CD14-positive monocyte (primary cell): ENCODE results near the gene KXD1. TPM values are rescaled to one million over a fixed set of nuclear protein-coding genes. Genes with fewer than 3 reads are reported as not detected.
A peak's percentile ranks its signal among the peaks of the same experiment; 100 is the strongest.

Experiments
- DNase-seq, 3 donors: peaks; one replicate each; pipeline ENCODE4 v3.0.0-alpha.2; 2011 to 2022
- H2AFZ ChIP-seq: 2 replicates; pipeline ENCODE4 v1.6.0; 2012; ENCODE audit warnings: mild to moderate bottlenecking, low read depth, low read length, inconsistent platforms; ENCODE audit not compliant: insufficient read depth, poor library complexity, severe bottlenecking
- H3K27ac ChIP-seq, 2 donors: 1 replicate in 1 of 2; 2 replicates in 1 of 2; pipeline ENCODE4 v1.5.1; 2012 to 2013; ENCODE audit warnings: low read length in 2 of 2, control low read depth in 1 of 2, inconsistent platforms in 1 of 2, low read depth in 1 of 2, mild to moderate bottlenecking in 1 of 2
- H3K27me3 ChIP-seq, 2 donors: one replicate each; pipeline versions ENCODE4 v1.6.0 to v1.6.1; 2011 to 2013; ENCODE audit warnings: low read length in 2 of 2; ENCODE audit not compliant: control insufficient read depth in 2 of 2, insufficient read depth in 2 of 2
- H3K36me3 ChIP-seq, 2 donors: replicated peaks in 1 of 2; 1 replicate in 1 of 2; 2 replicates in 1 of 2; pipeline versions ENCODE4 v1.5.1 to v1.6.1; 2012 to 2013; ENCODE audit warnings: low read length in 2 of 2, control low read depth in 1 of 2, inconsistent platforms in 1 of 2, mild to moderate bottlenecking in 1 of 2; ENCODE audit not compliant: insufficient read depth in 2 of 2, control insufficient read depth in 1 of 2
- H3K4me1 ChIP-seq, 2 donors: 1 replicate in 1 of 2; 2 replicates in 1 of 2; pipeline versions ENCODE4 v1.5.1 to v1.6.1; 2012 to 2013; ENCODE audit warnings: low read length in 2 of 2, control low read depth in 1 of 2, inconsistent platforms in 1 of 2, mild to moderate bottlenecking in 1 of 2, moderate library complexity in 1 of 2; ENCODE audit not compliant: insufficient read depth in 2 of 2, control insufficient read depth in 1 of 2
- H3K4me2 ChIP-seq: replicated peaks from 2 replicates; pipeline ENCODE3; 2012; ENCODE audit warnings: low read length, moderate library complexity, mild to moderate bottlenecking; ENCODE audit not compliant: poor library complexity, severe bottlenecking; ENCODE audit errors: extremely low read depth
- H3K4me3 ChIP-seq, 3 experiments: fragments of 200-600 bp in 1 of 3; sonication (generic) in 1 of 3; replicated peaks in 1 of 3; 1 replicate in 2 of 3; 2 replicates in 1 of 3; pipeline ENCODE4 v1.5.1; 2011 to 2013; ENCODE audit warnings: low read length in 3 of 3, mild to moderate bottlenecking in 3 of 3, control low read depth in 2 of 3, low read depth in 2 of 3, inconsistent platforms in 1 of 3, moderate library complexity in 1 of 3
- H3K79me2 ChIP-seq: 2 replicates; pipeline ENCODE4 v1.6.0; 2012; ENCODE audit warnings: mild to moderate bottlenecking, control low read depth, inconsistent platforms, low read length, moderate library complexity; ENCODE audit not compliant: insufficient read depth
- H3K9ac ChIP-seq: 2 replicates; pipeline ENCODE4 v1.6.0; 2017; ENCODE audit warnings: low read length, mild to moderate bottlenecking; ENCODE audit not compliant: insufficient read depth, poor library complexity, severe bottlenecking
- H3K9me3 ChIP-seq, 2 donors: replicated peaks in 1 of 2; 1 replicate in 1 of 2; 2 replicates in 1 of 2; pipeline versions ENCODE4 v1.5.1 to v1.6.1; 2012 to 2013; ENCODE audit warnings: low read length in 2 of 2, control low read depth in 1 of 2; ENCODE audit not compliant: control insufficient read depth in 1 of 2, insufficient read depth in 1 of 2
- H4K20me1 ChIP-seq: 2 replicates; pipeline ENCODE4 v1.6.0; 2012; ENCODE audit warnings: mild to moderate bottlenecking, low read length, control low read depth, moderate library complexity; ENCODE audit not compliant: insufficient read depth
- H3K27ac Mint-ChIP-seq, 7 donors: one replicate each; pipeline ENCODE4 v1.8.0; 2020; ENCODE audit warnings: mild to moderate bottlenecking in 7 of 7, mixed read lengths in 7 of 7, moderate library complexity in 6 of 7, inconsistent platforms in 2 of 7
- H3K27me3 Mint-ChIP-seq, 3 donors: one replicate each; pipeline ENCODE4 v1.8.0; 2021 to 2022; ENCODE audit warnings: low read depth in 3 of 3, mild to moderate bottlenecking in 3 of 3, mixed read lengths in 3 of 3, moderate library complexity in 3 of 3, inconsistent platforms in 1 of 3
- H3K36me3 Mint-ChIP-seq, 2 donors: one replicate each; pipeline ENCODE4 v1.8.0; 2020; ENCODE audit warnings: mixed read lengths in 2 of 2, inconsistent platforms in 1 of 2, mild to moderate bottlenecking in 1 of 2
- H3K4me1 Mint-ChIP-seq: one replicate; pipeline ENCODE4 v1.8.0; 2020; ENCODE audit warnings: mild to moderate bottlenecking, mixed read lengths
- H3K4me3 Mint-ChIP-seq, 2 donors: one replicate each; pipeline ENCODE4 v1.8.0; 2020; ENCODE audit warnings: mild to moderate bottlenecking in 2 of 2, mixed read lengths in 2 of 2, moderate library complexity in 1 of 2
- H3K9me3 Mint-ChIP-seq, 7 donors: one replicate each; pipeline ENCODE4 v1.8.0; 2020 to 2022; ENCODE audit warnings: mixed read lengths in 7 of 7, mild to moderate bottlenecking in 6 of 7, moderate library complexity in 6 of 7, inconsistent platforms in 2 of 7
- WGBS: methylation state at CpG from one replicate; pipeline ENCODE4 v1.1.5; 2013; ENCODE audit warnings: missing lambda C conversion rate; ENCODE audit not compliant: insufficient coverage; 5-methylcytosine and 5-hydroxymethylcytosine counted together
- intact Hi-C, 2 donors: fragments of 100-400 bp; cut with micrococcal nuclease; formaldehyde crosslinking; loops; one replicate each; pipeline versions ENCODE4 v1.15.0 to v1.15.1; 2023
- polyA plus RNA-seq, 3 donors: library from polyadenylated mRNA; depleted of rRNA in 1 of 3; unstranded in 2 of 3; stranded (reverse) in 1 of 3; fragments of 300-500 nt in 2 of 3; fragments of >200 nt in 1 of 3; fragmentation: Illumina TruSeq in 2 of 3; gene quantifications; 1 replicate in 2 of 3; 2 replicates in 1 of 3; pipeline ENCODE4 v1.2.3, GENCODE V29; 2012 to 2021
- TF ChIP-seq, protein P1 (sequence below): fragments of 200-600 bp; IDR thresholded peaks from one replicate; pipeline ENCODE4 v1.8.0; 2022; ENCODE audit warnings: antibody characterized with exemption, mild to moderate bottlenecking

Gene KXD1
- polyA plus RNA-seq, 3 donors = 74.4 to 194 (median 87.9) TPM

DNA sequence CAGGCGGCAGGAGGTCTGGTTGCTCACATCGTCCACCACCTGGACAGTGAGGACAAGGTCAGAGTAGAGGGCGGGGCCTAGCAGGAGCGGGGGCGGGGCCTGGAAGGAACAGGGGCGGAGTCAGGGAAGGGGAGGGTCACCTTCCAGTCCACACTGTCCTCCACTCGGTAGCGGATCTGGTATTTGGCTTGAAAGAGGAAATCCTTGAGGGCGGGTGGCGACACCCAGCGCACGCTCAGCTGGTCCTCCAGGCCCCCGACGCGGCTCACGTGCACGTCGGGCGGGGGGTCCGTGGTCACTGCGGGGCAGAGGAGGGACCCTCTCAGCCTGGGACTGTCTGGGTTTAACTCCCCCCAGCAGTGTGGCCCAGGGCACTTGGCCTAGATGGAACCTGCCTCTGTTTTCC lies 39.1 kb downstream of the KXD1 start:
- 8% methylated on average over 15 of the region's 21 CpGs for WGBS
- TF ChIP-seq, protein P1, sequence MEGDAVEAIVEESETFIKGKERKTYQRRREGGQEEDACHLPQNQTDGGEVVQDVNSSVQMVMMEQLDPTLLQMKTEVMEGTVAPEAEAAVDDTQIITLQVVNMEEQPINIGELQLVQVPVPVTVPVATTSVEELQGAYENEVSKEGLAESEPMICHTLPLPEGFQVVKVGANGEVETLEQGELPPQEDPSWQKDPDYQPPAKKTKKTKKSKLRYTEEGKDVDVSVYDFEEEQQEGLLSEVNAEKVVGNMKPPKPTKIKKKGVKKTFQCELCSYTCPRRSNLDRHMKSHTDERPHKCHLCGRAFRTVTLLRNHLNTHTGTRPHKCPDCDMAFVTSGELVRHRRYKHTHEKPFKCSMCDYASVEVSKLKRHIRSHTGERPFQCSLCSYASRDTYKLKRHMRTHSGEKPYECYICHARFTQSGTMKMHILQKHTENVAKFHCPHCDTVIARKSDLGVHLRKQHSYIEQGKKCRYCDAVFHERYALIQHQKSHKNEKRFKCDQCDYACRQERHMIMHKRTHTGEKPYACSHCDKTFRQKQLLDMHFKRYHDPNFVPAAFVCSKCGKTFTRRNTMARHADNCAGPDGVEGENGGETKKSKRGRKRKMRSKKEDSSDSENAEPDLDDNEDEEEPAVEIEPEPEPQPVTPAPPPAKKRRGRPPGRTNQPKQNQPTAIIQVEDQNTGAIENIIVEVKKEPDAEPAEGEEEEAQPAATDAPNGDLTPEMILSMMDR = no peak
- peaks cover 22% of the 10 kb centered on the region for H3K4me1 Mint-ChIP-seq
- Histone ChIP-seq H3K36me3 (peaks cover 0 to 3% of the 10 kb centered on the region in 2 donors), H3K4me1 (peaks cover 16 to 28% of the 10 kb centered on the region in 2 donors), H3K27me3 (peaks cover 7 to 45% of the 10 kb centered on the region in 2 donors), H4K20me1 (peaks cover 10% of the 10 kb centered on the region), H3K79me2 (no peaks in the 10 kb centered on the region), H3K27ac (no peak overlapping the region), H3K9ac (peak overlapping the region; percentile 15), H3K4me3 (peak overlapping the region in 1 of 3 experiments; percentile 58), H2AFZ (peak overlapping the region; percentile 70), H3K4me2 (peak overlapping the region; percentile 66), H3K9me3 (no peaks in the 10 kb centered on the region)
- peaks cover 6 to 11% of the 10 kb centered on the region in 2 donors for H3K36me3 Mint-ChIP-seq
- peak; percentile 68 to 79 (median 76) for DNase-seq
- peak overlapping the region; percentile 45 to 71 for H3K4me3 Mint-ChIP-seq
- peaks cover 0 to 9% (median 2%) of the 10 kb centered on the region in 7 donors for H3K9me3 Mint-ChIP-seq
- H3K27ac Mint-ChIP-seq = peak overlapping the region in 1 of 7 donors; percentile 50
- peaks cover 47 to 76% (median 61%) of the 10 kb centered on the region in 3 donors for H3K27me3 Mint-ChIP-seq
- intact Hi-C loops = no loop called here

DNA sequence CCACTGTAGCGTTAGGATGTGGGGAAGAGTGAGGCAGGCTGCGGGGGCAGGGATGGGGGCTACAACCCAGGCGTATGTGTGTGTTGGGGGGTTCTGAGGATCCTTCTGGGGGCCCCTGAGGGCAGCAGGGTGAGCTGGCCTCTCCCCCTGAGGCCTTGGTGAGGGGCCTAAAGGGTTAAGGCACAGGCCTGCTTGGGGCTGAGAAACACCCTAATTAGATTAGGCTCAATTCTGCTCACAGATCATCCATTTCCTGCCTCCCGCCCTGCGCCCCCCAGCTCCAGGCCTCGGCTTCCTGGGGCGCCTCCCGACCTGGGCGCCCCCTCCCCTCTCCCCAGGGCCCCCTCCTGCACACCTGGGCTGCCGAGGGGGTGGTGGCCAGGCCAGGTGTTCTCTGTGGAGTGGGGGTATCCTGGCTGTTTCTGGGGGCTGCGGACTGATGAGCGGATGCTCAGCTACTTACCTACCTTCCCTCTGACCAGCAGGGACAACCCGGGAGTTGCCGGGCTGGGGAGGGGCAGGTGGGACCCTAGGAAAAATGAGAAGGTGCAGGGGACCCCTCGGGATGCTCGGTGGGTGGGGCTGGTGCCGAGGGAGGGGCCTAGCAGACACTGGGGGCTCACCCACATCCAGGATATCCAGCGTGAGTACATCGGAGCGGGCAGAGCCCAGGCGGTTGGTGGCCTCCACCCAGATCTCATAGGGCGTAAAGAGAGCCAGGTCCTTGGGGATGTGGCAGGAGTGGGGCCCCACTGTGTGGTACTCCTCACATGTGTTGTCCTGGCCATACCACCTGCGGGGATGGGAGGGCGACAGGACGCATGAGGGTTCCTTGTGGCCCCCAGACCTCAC lies 40.4 kb downstream of the KXD1 start:
- H3K4me1 ChIP-seq = peaks cover 16 to 28% of the 10 kb centered on the region in 2 donors
- H3K27ac ChIP-seq = no peak overlapping the region
- H3K9ac ChIP-seq = no peak overlapping the region
- H3K9me3 ChIP-seq = no peaks in the 10 kb centered on the region
- 88% methylated on average over 7 of the region's 25 CpGs for WGBS
- H4K20me1 ChIP-seq = peaks cover 7% of the 10 kb centered on the region
- no peak for DNase-seq
- Mint-ChIP-seq H3K9me3 (peaks cover 0 to 9% (median 5%) of the 10 kb centered on the region in 7 donors), H3K4me3 (peak overlapping the region in 1 of 2 donors; percentile 26), H3K27ac (no peak overlapping the region), H3K4me1 (peaks cover 22% of the 10 kb centered on the region), H3K36me3 (peaks cover 0 to 6% of the 10 kb centered on the region in 2 donors), H3K27me3 (peaks cover 57 to 86% (median 70%) of the 10 kb centered on the region in 3 donors)
- no peaks in the 10 kb centered on the region for H3K79me2 ChIP-seq
- no peak overlapping the region for H2AFZ ChIP-seq
- TF ChIP-seq, protein P1 = no peak
- peaks cover 12 to 58% of the 10 kb centered on the region in 2 donors for H3K27me3 ChIP-seq
- H3K36me3 ChIP-seq = no peaks in the 10 kb centered on the region
- intact Hi-C loops = no loop called here
- H3K4me2 ChIP-seq = no peak overlapping the region
- H3K4me3 ChIP-seq = no peak overlapping the region
